SK-N-MC (cell line): Measurements from ENCODE around the gene PRKAR1B.
A peak's percentile ranks its signal among the peaks of the same experiment; 100 is the strongest.

ENCODE experiments used
- DNase-seq: peaks from one replicate; pipeline ENCODE4 v3.0.0-alpha.2; 2011; ENCODE audit warnings: low read depth, low spot score
- H3K27ac ChIP-seq: fragments of 200-600 bp; sonication (generic); 2 replicates; pipeline ENCODE4 v1.5.1; 2016; ENCODE audit warnings: mixed run types
- H3K36me3 ChIP-seq: fragments of 200-600 bp; sonication (generic); 2 replicates; pipeline ENCODE4 v1.6.1; 2017; ENCODE audit warnings: antibody characterized with exemption, low read length, mixed read lengths; ENCODE audit not compliant: insufficient read depth
- H3K4me3 ChIP-seq: fragments of 200-600 bp; sonication (generic); 2 replicates; pipeline ENCODE4 v1.5.1; 2016
- H3K9ac ChIP-seq: fragments of 200-600 bp; sonication (generic); 2 replicates; pipeline ENCODE4 v1.8.0; 2017; ENCODE audit warnings: mixed run types, mixed read lengths; ENCODE audit not compliant: insufficient read length
- H3K9me3 ChIP-seq: fragments of 200-600 bp; sonication (generic); 2 replicates; pipeline ENCODE4 v1.6.1; 2017; ENCODE audit warnings: low read depth, mild to moderate bottlenecking, antibody characterized with exemption, low read length, moderate library complexity, mixed read lengths
- EZH2 ChIP-seq: fragments of 200-600 bp; sonication (generic); IDR thresholded peaks from one replicate; pipeline ENCODE4 v1.6.1; 2017; ENCODE audit warnings: antibody characterized with exemption
- FOXP2 ChIP-seq: optimal IDR thresholded peaks from 2 replicates; pipeline ENCODE3; 2011; ENCODE audit warnings: mild to moderate bottlenecking, moderate library complexity; ENCODE audit not compliant: insufficient read depth; ENCODE audit errors: extremely low read length, control extremely low read depth
- POLR2AphosphoS5 ChIP-seq: IDR thresholded peaks from 2 replicates; pipeline ENCODE4 v1.6.1; 2012; ENCODE audit warnings: mild to moderate bottlenecking, low read depth, low read length, borderline replicate concordance

The PRKAR1B gene

DNA sequence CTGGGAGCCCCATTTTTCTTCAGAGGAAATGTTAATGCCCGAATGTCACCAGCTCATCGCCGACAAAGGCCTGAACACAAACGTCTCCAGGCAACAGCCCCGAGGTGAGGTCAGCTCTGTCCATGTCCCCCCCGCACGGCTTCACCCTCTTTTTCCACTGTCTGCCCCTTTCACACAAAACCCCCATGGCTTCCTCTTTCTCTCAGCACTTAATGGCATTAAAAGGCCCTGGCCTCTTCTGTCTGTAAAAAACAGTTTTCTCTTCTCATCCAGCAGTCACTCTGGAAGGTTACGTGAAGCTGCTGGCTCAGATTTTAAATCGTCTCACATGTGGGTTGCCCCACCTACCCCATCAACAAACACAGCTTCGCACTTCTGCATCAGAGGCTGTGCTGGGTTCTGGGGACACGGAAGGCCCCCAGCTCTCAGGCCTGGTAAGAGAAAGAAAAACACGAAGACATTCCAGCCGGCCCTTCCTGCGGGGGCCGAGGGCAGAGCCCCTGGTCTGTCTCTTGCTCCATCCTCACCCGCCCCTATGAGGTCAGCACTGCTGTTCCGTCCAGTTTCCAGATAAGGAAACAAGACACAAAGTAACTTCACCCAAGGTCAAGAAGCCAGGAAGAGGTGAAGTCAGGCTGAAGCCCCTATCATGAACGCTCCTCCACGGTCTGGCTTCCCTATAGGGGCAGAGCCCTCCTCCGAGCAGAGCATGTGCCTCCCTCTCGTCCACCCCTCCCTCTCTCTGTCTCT is 116.4 kb downstream of the PRKAR1B start:
- TF ChIP-seq FOXP2 (no peak), EZH2 (no peak), POLR2AphosphoS5 (no peak)
- DNase-seq: no peak
- no peak overlapping the region for H3K9ac ChIP-seq
- no peak overlapping the region for H3K4me3 ChIP-seq
- H3K27ac ChIP-seq: no peak overlapping the region
- no peaks in the 10 kb centered on the region for H3K36me3 ChIP-seq
- H3K9me3 ChIP-seq: no peaks in the 10 kb centered on the region

DNA sequence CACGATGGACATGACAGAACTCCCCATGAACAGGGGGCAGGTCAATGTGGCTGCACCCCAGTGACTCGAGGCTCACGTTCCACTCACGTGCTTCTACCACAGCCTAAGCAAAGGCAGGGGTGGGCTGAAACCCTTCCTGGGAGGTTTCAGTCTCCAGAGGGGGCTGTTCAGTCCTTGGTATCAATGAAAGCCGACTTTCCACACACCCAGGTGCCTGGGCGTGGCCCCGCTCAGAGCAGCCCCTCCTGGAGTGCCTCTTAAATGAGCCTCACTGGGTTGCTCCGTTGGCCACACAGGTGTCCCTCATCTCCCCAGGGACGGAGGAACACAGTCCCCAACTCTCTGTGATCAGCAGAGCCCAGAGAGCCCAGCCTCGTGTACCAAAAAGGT is 116.9 kb downstream of the PRKAR1B start:
- no peak overlapping the region for H3K27ac ChIP-seq
- no peak overlapping the region for H3K9ac ChIP-seq
- H3K36me3 ChIP-seq: no peaks in the 10 kb centered on the region
- no peak overlapping the region for H3K4me3 ChIP-seq
- DNase-seq: no peak
- TF ChIP-seq EZH2: no peak
- no peak for TF ChIP-seq FOXP2
- TF ChIP-seq POLR2AphosphoS5: no peak
- H3K9me3 ChIP-seq: no peaks in the 10 kb centered on the region

DNA sequence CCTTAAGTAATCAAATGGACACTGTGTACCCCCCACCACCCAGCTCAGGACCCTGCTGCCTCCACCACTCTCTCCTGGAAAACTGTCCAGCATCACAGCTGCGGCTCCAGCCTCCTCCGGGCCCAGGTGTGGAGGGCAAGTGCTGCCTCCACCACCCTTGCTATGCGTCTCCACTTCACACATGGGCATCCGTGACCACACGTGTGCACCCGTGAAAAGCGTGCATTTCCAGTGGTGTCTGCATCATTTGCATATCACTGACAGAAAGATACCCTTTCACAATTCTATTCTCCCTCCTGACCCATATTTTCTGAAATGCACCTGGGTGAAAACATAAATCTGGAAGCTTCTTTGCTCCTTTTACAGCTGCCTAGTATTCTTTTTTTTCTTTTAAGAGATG is 117.7 kb downstream of the PRKAR1B start:
- Histone ChIP-seq H3K4me3 (no peak overlapping the region), H3K36me3 (no peaks in the 10 kb centered on the region), H3K9ac (no peak overlapping the region), H3K27ac (no peak overlapping the region), H3K9me3 (no peaks in the 10 kb centered on the region)
- DNase-seq: no peak
- no peak for TF ChIP-seq EZH2
- no peak for TF ChIP-seq FOXP2
- no peak for TF ChIP-seq POLR2AphosphoS5

DNA sequence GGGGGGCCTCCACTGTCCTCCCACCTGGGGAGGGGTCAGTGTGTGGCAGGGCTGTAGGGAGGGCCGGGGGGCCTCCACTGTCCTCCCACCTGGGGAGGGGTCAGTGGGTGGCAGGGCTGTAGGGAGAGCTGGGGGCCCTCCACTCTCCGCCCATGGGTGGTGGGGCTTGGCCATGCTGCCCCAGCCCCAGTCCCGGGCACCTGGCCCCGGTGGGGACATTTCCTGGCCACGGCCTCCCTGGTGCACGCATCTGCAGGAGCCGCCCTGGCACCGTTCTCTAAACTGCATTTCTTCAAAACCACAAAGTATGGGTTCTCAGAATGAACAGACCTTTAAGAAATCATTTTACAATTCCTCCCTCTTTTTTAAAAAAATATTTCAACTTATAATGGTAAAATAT is 118.1 kb downstream of the PRKAR1B start:
- Histone ChIP-seq H3K36me3 (no peaks in the 10 kb centered on the region), H3K4me3 (no peak overlapping the region), H3K9me3 (no peaks in the 10 kb centered on the region), H3K27ac (no peak overlapping the region), H3K9ac (no peak overlapping the region)
- no peak for DNase-seq
- TF ChIP-seq EZH2: no peak
- no peak for TF ChIP-seq FOXP2
- no peak for TF ChIP-seq POLR2AphosphoS5

DNA sequence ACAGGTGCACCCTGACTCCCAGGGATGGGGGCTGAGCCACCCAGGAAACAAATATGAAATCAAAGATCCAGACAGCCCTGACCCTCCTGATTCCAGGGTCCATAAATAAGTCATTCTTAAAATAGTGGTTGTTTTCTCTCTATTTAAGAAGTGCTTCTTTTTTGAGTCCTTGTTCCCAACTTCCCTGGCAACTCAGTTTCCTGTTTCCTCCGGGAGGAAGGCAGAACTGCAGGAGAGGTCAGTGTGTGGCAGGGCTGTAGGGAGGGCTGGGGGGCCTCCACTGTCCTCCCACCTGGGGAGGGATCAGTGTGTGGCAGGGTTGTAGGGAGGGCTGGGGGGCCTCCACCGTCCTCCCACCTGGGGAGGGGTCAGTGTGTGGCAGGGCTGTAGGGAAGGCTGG is 118.7 kb downstream of the PRKAR1B start:
- no peak overlapping the region for H3K9ac ChIP-seq
- no peaks in the 10 kb centered on the region for H3K36me3 ChIP-seq
- no peak overlapping the region for H3K4me3 ChIP-seq
- H3K9me3 ChIP-seq: no peaks in the 10 kb centered on the region
- no peak overlapping the region for H3K27ac ChIP-seq
- no peak for TF ChIP-seq POLR2AphosphoS5
- TF ChIP-seq EZH2: no peak
- TF ChIP-seq FOXP2: no peak
- DNase-seq: no peak

GRCh38 chr7:607938-608337 is 119.1 kb downstream of the PRKAR1B start:
- H3K4me3 ChIP-seq: no peak overlapping the region
- H3K36me3 ChIP-seq: no peaks in the 10 kb centered on the region
- H3K27ac ChIP-seq: no peak overlapping the region
- TF ChIP-seq EZH2: no peak
- no peak for TF ChIP-seq POLR2AphosphoS5
- TF ChIP-seq FOXP2: no peak
- no peaks in the 10 kb centered on the region for H3K9me3 ChIP-seq
- no peak overlapping the region for H3K9ac ChIP-seq
- no peak for DNase-seq

DNA sequence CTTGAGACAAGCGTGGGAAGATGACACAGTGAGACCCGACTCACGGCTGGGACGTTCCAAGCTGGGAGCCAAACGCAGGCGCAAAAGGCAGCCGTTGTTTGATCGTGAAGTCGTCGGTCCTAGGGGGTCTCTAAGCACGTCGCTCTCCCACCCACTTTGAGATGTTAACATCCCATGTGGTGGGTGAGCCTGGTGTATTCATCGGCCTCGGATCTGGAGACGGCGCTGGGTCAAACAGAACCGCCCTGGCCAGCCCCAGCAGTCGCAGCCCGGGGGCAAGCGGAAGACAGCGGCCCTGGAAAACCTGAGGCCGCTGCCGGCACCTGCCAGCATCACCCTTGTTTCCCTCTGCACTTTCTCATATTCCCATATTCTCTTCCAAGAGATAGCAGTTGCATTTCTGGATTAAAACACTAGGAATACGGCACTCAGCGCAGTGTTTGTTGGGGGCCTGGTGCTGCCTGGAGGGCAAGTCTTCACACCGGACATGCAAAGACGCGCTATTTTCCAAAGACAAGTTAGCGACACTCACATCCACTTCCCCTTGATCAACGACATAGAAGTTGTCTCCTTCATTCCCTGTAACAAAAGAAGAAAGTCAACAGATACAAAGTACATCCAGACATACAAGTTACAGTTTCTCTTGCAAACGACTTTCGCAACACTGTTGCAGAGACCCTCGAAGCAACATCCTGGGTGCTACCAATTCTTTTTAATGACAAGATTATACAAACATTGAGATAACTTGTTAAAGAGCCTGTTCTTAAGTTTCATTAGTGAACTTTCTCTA is 121.2 kb downstream of the PRKAR1B start:
- Histone ChIP-seq H3K9me3 (no peaks in the 10 kb centered on the region), H3K36me3 (no peaks in the 10 kb centered on the region), H3K4me3 (no peak overlapping the region), H3K9ac (no peak overlapping the region), H3K27ac (no peak overlapping the region)
- TF ChIP-seq EZH2 (no peak), POLR2AphosphoS5 (no peak), FOXP2 (no peak)
- DNase-seq: no peak

DNA sequence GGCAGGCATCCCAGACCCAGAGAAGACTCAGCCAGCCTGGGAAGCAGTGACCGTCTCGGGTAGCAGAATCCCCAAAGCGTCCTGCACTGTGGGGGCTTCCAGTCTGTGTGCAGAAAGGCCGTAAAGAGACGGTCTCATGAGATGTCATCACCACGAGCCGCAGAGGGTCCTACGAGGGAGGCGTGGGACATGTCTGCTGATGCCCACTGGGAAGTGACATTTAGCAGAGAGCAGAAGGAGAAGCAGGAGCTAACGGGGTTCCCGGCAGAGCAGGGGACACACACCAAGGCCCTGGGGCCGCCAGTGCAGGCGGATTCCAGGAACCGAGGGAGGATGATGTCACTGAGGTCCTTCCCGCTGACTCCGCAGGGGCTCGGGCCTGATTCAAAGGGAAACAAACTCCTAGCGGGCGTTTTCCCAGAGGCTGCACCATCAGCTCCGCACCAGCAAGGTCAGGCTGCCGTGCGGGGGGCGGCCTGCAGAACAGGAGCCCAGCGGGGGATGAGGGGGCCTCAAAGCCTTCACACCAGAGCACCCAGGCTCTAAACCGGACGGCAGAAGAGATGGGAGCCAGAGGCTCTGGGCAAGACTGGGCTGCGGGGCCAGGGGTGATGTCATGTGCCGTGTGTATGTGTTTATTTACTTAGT is 122.1 kb downstream of the PRKAR1B start:
- Histone ChIP-seq H3K36me3 (no peaks in the 10 kb centered on the region), H3K9ac (no peak overlapping the region), H3K27ac (no peak overlapping the region), H3K9me3 (no peaks in the 10 kb centered on the region), H3K4me3 (no peak overlapping the region)
- TF ChIP-seq EZH2: no peak
- no peak for DNase-seq

GRCh38 chr7:604001-604883 is 122.8 kb downstream of the PRKAR1B start:
- TF ChIP-seq EZH2 (no peak), FOXP2 (no peak), POLR2AphosphoS5 (no peak)
- Histone ChIP-seq H3K36me3 (no peaks in the 10 kb centered on the region), H3K9me3 (no peaks in the 10 kb centered on the region), H3K9ac (no peak overlapping the region), H3K27ac (no peak overlapping the region), H3K4me3 (no peak overlapping the region)
- peak; percentile 5 for DNase-seq
